ENCODE data around the gene NAT16. TPM values are rescaled to one million over a fixed set of nuclear protein-coding genes. Genes with fewer than 3 reads are reported as not detected.

NAT16 gene
- total RNA-seq, 5 donors from 2014 or later (not counting 1 experiment from before 2014, with no cell fraction given): not detected

- no peak overlapping the region for H3K27ac Mint-ChIP-seq
- CTCF ChIA-PET: interaction anchor here in 1 of 2 donors (0.6 to 1.6 kb wide), 5 partner anchors 9 to 70 kb away, joined by 3 to 17 read pairs (median 4); partner anchors contain the start of genes FIS1 and VGF
Observed at GRCh38 chr7:101174322-101174854, 5.7 kb downstream of the NAT16 start.

GRCh38 chr7:101173752-101174244 is 6.3 kb downstream of the NAT16 start:
- Histone ChIP-seq H3K36me3 (ENCODE audit: control insufficient read depth in 2 of 2, extremely low read depth in 1 of 2, insufficient read depth in 1 of 2, low read length in 1 of 2) (no peaks in the 10 kb centered on the region), H3K4me3 (ENCODE audit: control insufficient read depth in 1 of 2, extremely low read depth in 1 of 2, low read length in 1 of 2) (peak overlapping the region in 1 of 2 donors; percentile 29), H3K27me3 (replicated peaks in 1 of 2; ENCODE audit: control insufficient read depth in 2 of 2, extremely low read depth in 1 of 2, insufficient read depth in 2 of 2, low read length in 1 of 2) (peaks cover 11 to 95% of the 10 kb centered on the region in 2 experiments), H3K4me1 (ENCODE audit: control insufficient read depth in 1 of 2, extremely low read depth in 1 of 2, insufficient read depth in 2 of 2, low read length in 2 of 2) (peaks cover 25 to 56% of the 10 kb centered on the region in 2 experiments), H3K9me3 (no peaks in the 10 kb centered on the region), H3K27ac (ENCODE audit: low read length) (no peak overlapping the region)
- DNase-seq (peak in 34 of 35 experiments; percentile 27 to 76 (median 53)), ATAC-seq (replicated peaks in 1 of 4) (peak; percentile 61 to 70 (median 64))
- CTCF ChIA-PET: interaction anchor here in 1 of 2 donors (0.6 to 1.6 kb wide), 4 partner anchors 19 to 70 kb away, joined by 3 to 17 read pairs (median 5); partner anchors contain the start of gene FIS1
- peaks cover 50 to 58% (median 54%) of the 10 kb centered on the region in 3 donors for H3K4me1 Mint-ChIP-seq
- peaks cover 70 to 85% of the 10 kb centered on the region in 2 donors for H3K27me3 Mint-ChIP-seq
- no peaks in the 10 kb centered on the region for H3K9me3 Mint-ChIP-seq
- POLR2A ChIA-PET: no interaction called here
- 4% methylated on average over 12 of the region's 16 CpGs for WGBS (ENCODE audit: insufficient coverage)
- no peak overlapping the region for H3K27ac Mint-ChIP-seq
- H3K36me3 Mint-ChIP-seq: no peaks in the 10 kb centered on the region
- peak overlapping the region in 2 of 3 donors; percentile 9 to 74 for H3K4me3 Mint-ChIP-seq

More at GRCh38 chr7:101174322-101174854, 5.7 kb downstream of the NAT16 start:
- WGBS (ENCODE audit: insufficient coverage): 12% methylated on average over 26 of the region's 28 CpGs
- Mint-ChIP-seq H3K4me3 (peak overlapping the region in 2 of 3 donors; percentile 9 to 74), H3K27me3 (peaks cover 70 to 85% of the 10 kb centered on the region in 2 donors), H3K36me3 (no peaks in the 10 kb centered on the region), H3K4me1 (peaks cover 49 to 58% (median 52%) of the 10 kb centered on the region in 3 donors), H3K9me3 (no peaks in the 10 kb centered on the region)
- no peak overlapping the region for H3K4me3 ChIP-seq (ENCODE audit: control insufficient read depth in 1 of 2, extremely low read depth in 1 of 2, low read length in 1 of 2)
- H3K27me3 ChIP-seq (replicated peaks in 1 of 2; ENCODE audit: control insufficient read depth in 2 of 2, extremely low read depth in 1 of 2, insufficient read depth in 2 of 2, low read length in 1 of 2): peaks cover 7 to 94% of the 10 kb centered on the region in 2 experiments
- ATAC-seq (replicated peaks in 1 of 4) (no peak), DNase-seq (no peak)
- H3K9me3 ChIP-seq: no peaks in the 10 kb centered on the region
- H3K4me1 ChIP-seq (ENCODE audit: control insufficient read depth in 1 of 2, extremely low read depth in 1 of 2, insufficient read depth in 2 of 2, low read length in 2 of 2): peaks cover 24 to 59% of the 10 kb centered on the region in 2 experiments
- no peak overlapping the region for H3K27ac ChIP-seq (ENCODE audit: low read length)
- H3K36me3 ChIP-seq (ENCODE audit: control insufficient read depth in 2 of 2, extremely low read depth in 1 of 2, insufficient read depth in 1 of 2, low read length in 1 of 2): no peaks in the 10 kb centered on the region
- POLR2A ChIA-PET: no interaction called here

DNA sequence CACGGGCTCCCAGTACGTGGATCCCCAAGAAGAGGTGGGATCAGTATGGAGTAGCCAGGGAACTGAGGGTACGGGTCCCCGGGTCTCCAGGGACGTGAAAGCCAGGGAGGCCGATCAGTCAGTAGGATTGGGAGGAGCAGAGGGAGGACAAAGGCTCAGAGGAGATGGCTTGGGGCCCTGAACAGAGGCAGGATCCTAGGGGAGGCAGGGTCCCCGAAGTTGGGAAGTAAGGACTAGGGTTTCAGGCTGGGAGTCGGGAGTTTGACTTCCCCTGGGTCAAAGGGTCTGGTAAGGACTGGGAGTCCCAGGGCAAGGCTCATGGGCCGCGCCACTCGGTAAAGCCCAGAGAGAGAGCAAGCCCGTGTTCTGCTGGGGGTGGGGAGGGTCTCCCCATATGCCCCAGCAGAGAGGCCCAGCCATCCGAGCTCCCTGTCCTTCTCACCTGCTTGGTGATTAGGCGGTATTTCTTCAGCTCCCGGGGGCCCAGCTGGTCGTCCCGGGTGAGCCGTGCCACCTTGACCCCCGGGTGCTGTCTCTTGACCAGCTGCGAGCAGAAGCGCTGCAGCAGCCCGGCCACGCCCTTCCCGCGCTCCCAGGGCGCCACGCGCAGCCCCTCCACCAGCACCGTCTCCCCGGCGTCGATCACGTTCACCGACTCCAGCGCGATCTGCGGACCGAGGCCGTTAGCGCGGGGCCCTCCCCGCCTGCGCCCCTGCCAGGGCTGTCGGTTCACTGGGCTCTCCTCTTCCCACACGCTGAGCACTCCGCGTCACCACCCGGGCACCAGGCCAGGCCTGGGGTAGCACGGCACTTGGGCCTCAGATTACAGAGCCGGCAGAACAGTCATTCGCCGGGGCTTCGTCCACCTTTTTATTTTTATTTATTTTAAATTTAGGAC is 7.0 kb downstream of the NAT16 start:
- Histone ChIP-seq H3K9me3 (no peaks in the 10 kb centered on the region), H3K4me1 (ENCODE audit: control insufficient read depth in 1 of 2, extremely low read depth in 1 of 2, insufficient read depth in 2 of 2, low read length in 2 of 2) (peaks cover 25 to 56% of the 10 kb centered on the region in 2 experiments), H3K27ac (ENCODE audit: low read length) (no peak overlapping the region), H3K36me3 (ENCODE audit: control insufficient read depth in 2 of 2, extremely low read depth in 1 of 2, insufficient read depth in 1 of 2, low read length in 1 of 2) (no peaks in the 10 kb centered on the region), H3K27me3 (replicated peaks in 1 of 2; ENCODE audit: control insufficient read depth in 2 of 2, extremely low read depth in 1 of 2, insufficient read depth in 2 of 2, low read length in 1 of 2) (peaks cover 12 to 95% of the 10 kb centered on the region in 2 experiments), H3K4me3 (ENCODE audit: control insufficient read depth in 1 of 2, extremely low read depth in 1 of 2, low read length in 1 of 2) (peak overlapping the region in 1 of 2 donors; percentile 48)
- ChIA-PET POLR2A (no interaction called here), CTCF (interaction anchor here in 1 of 2 donors (1.4 to 1.6 kb wide), 3 partner anchors 19 to 71 kb away, joined by 4 to 17 read pairs (median 6); partner anchors contain the start of gene FIS1)
- Mint-ChIP-seq H3K36me3 (no peaks in the 10 kb centered on the region), H3K9me3 (no peaks in the 10 kb centered on the region), H3K27ac (no peak overlapping the region), H3K27me3 (peaks cover 75 to 87% of the 10 kb centered on the region in 2 donors), H3K4me3 (peak overlapping the region in 1 of 3 donors; percentile 74), H3K4me1 (peaks cover 54 to 63% (median 59%) of the 10 kb centered on the region in 3 donors)
- WGBS (ENCODE audit: insufficient coverage): 6% methylated on average over 49 of the region's 53 CpGs
- DNase-seq (no peak), ATAC-seq (replicated peaks in 1 of 4) (no peak)

- 6% methylated on average over 71 of the region's 79 CpGs for WGBS (ENCODE audit: insufficient coverage)
- Histone ChIP-seq H3K27ac (ENCODE audit: low read length) (no peak overlapping the region), H3K4me1 (ENCODE audit: control insufficient read depth in 1 of 2, extremely low read depth in 1 of 2, insufficient read depth in 2 of 2, low read length in 2 of 2) (peaks cover 25 to 58% of the 10 kb centered on the region in 2 experiments), H3K9me3 (no peaks in the 10 kb centered on the region), H3K36me3 (ENCODE audit: control insufficient read depth in 2 of 2, extremely low read depth in 1 of 2, insufficient read depth in 1 of 2, low read length in 1 of 2) (no peaks in the 10 kb centered on the region), H3K4me3 (ENCODE audit: control insufficient read depth in 1 of 2, extremely low read depth in 1 of 2, low read length in 1 of 2) (peak overlapping the region in 1 of 2 donors; percentile 48), H3K27me3 (replicated peaks in 1 of 2; ENCODE audit: control insufficient read depth in 2 of 2, extremely low read depth in 1 of 2, insufficient read depth in 2 of 2, low read length in 1 of 2) (peaks cover 15 to 95% of the 10 kb centered on the region in 2 experiments)
- ATAC-seq (replicated peaks in 1 of 4) (peak in 1 of 4 experiments; percentile 23), DNase-seq (peak in 1 of 35 experiments; percentile 42)
- POLR2A ChIA-PET: no interaction called here
- H3K27ac Mint-ChIP-seq: no peak overlapping the region
- no peaks in the 10 kb centered on the region for H3K9me3 Mint-ChIP-seq
- no peaks in the 10 kb centered on the region for H3K36me3 Mint-ChIP-seq
- peaks cover 54 to 68% (median 66%) of the 10 kb centered on the region in 3 donors for H3K4me1 Mint-ChIP-seq
- CTCF ChIA-PET: interaction anchor here (1.7 to 2.3 kb wide), 2 partner anchors 28 kb away, joined by 6 to 27 read pairs; no protein-coding TSS in a partner anchor
- peaks cover 76 to 87% of the 10 kb centered on the region in 2 donors for H3K27me3 Mint-ChIP-seq
- H3K4me3 Mint-ChIP-seq: peak overlapping the region in 1 of 3 donors; percentile 74
Observed at GRCh38 chr7:101172005-101172853, 7.9 kb downstream of the NAT16 start.

DNA sequence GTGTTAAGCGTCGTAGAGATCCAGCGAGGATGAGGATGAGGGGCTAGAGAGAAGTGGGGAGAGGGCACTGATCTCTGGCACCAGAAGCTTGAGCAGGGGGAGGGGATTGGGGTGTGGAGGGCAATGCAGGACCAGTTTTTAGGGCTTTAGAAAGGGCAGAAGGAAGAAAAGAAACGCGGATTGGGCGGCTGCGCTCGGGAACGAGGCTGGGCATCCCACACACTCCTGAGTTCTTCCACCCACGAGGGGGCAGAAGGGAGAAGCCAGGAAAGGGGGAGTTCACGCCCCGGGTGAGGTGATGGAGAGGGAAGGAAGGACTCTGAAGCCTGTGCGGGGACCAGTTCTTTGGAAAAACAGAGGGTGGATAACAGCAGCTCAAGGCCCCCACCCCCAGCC is 8.7 kb downstream of the NAT16 start:
- H3K27me3 ChIP-seq (replicated peaks in 1 of 2; ENCODE audit: control insufficient read depth in 2 of 2, extremely low read depth in 1 of 2, insufficient read depth in 2 of 2, low read length in 1 of 2): peaks cover 15 to 99% of the 10 kb centered on the region in 2 experiments
- WGBS (ENCODE audit: insufficient coverage): 13% methylated on average over 2 of the region's 13 CpGs
- no peak for ATAC-seq (replicated peaks in 1 of 4)
- peaks cover 73 to 86% of the 10 kb centered on the region in 2 donors for H3K27me3 Mint-ChIP-seq
- peaks cover 29 to 66% of the 10 kb centered on the region in 2 experiments for H3K4me1 ChIP-seq (ENCODE audit: control insufficient read depth in 1 of 2, extremely low read depth in 1 of 2, insufficient read depth in 2 of 2, low read length in 2 of 2)
- H3K27ac ChIP-seq (ENCODE audit: low read length): no peak overlapping the region
- H3K4me1 Mint-ChIP-seq: peaks cover 59 to 74% (median 72%) of the 10 kb centered on the region in 3 donors
- peak overlapping the region in 1 of 2 donors; percentile 63 for H3K27ac Mint-ChIP-seq
- peak overlapping the region in 2 of 3 donors; percentile 3 to 74 for H3K4me3 Mint-ChIP-seq
- no peak for DNase-seq
- no peaks in the 10 kb centered on the region for H3K36me3 Mint-ChIP-seq
- ChIA-PET CTCF (interaction anchor here (1.3 to 2.3 kb wide), 3 partner anchors 27 to 46 kb away, joined by 3 to 27 read pairs (median 6); partner anchors contain the start of gene ZNHIT1 (in 1 of the 2)), POLR2A (no interaction called here)
- H3K9me3 Mint-ChIP-seq: no peaks in the 10 kb centered on the region
- H3K4me3 ChIP-seq (ENCODE audit: control insufficient read depth in 1 of 2, extremely low read depth in 1 of 2, low read length in 1 of 2): peak overlapping the region in 1 of 2 donors; percentile 17
- no peaks in the 10 kb centered on the region for H3K36me3 ChIP-seq (ENCODE audit: control insufficient read depth in 2 of 2, extremely low read depth in 1 of 2, insufficient read depth in 1 of 2, low read length in 1 of 2)
- H3K9me3 ChIP-seq: no peaks in the 10 kb centered on the region

All from T-cell (primary cell).